HG02852 (cell line): ENCODE results near the gene SPDYC.
A peak's percentile ranks its signal among the peaks of the same experiment; 100 is the strongest.
"Not testable (repeated sequence)": the region's sequence is repeated elsewhere in the genome, so short reads cannot be mapped to it uniquely, and the experiment has no call there.

Source experiments
- ATAC-seq: cut with Tn5 transposase; IDR thresholded peaks from one replicate; pipeline ENCODE4 v1.9.1; 2021; ENCODE audit warnings: mild to moderate bottlenecking, moderate library complexity; ENCODE audit not compliant: unreplicated experiment

The SPDYC gene

GRCh38 chr11:65133724-65134123, 36.3 kb upstream of the SPDYC start:
- ATAC-seq, result no peak

GRCh38 chr11:65134240-65134951, 35.6 kb upstream of the SPDYC start, which contains the start of gene SYVN1:
SYVN1 (minus strand) TSS chr11:65134519; CDS start chr11:65133601, 918 bp downstream.
- peak; percentile 54 for ATAC-seq

GRCh38 chr11:65134952-65135632, 34.9 kb upstream of the SPDYC start:
- peak; percentile 66 for ATAC-seq

- no peak for ATAC-seq
These were observed 34.3 kb upstream of the SPDYC start for GRCh38 chr11:65135633-65136145.

- no peak for ATAC-seq
These were observed 33.4 kb upstream of the SPDYC start for GRCh38 chr11:65136515-65137096.

GRCh38 chr11:65141896-65142494, 28.0 kb upstream of the SPDYC start:
- ATAC-seq, result no peak

GRCh38 chr11:65147352-65148075, 22.5 kb upstream of the SPDYC start:
- no peak for ATAC-seq

- no peak for ATAC-seq
These were observed 21.4 kb upstream of the SPDYC start for GRCh38 chr11:65148657-65149056.

- ATAC-seq, result not testable (repeated sequence)
These were observed 19.9 kb upstream of the SPDYC start for GRCh38 chr11:65150131-65150508.

GRCh38 chr11:65150509-65151299, 19.3 kb upstream of the SPDYC start:
- no peak for ATAC-seq

- no peak for ATAC-seq
These were observed 18.6 kb upstream of the SPDYC start for GRCh38 chr11:65151331-65151899.

GRCh38 chr11:65152122-65152521, 17.9 kb upstream of the SPDYC start:
- no peak for ATAC-seq

- ATAC-seq, result no peak
These were observed 13.8 kb upstream of the SPDYC start for GRCh38 chr11:65156256-65156655.

- ATAC-seq, result no peak
These were observed 13.1 kb upstream of the SPDYC start for GRCh38 chr11:65156926-65157325.

GRCh38 chr11:65157336-65157735, 12.7 kb upstream of the SPDYC start:
- no peak for ATAC-seq

GRCh38 chr11:65159012-65159411, 11.0 kb upstream of the SPDYC start:
- ATAC-seq, result no peak

- ATAC-seq, result no peak
These were observed 9.4 kb upstream of the SPDYC start for GRCh38 chr11:65160643-65161042.

- ATAC-seq, result no peak
These were observed 6.3 kb upstream of the SPDYC start for GRCh38 chr11:65163684-65164083.

- no peak for ATAC-seq
These were observed 4.4 kb upstream of the SPDYC start for GRCh38 chr11:65165410-65166317.
